GM13977 (cell line): ENCODE measurements around the gene PATL2.

Source experiments
- DNase-seq: peaks from one replicate; pipeline ENCODE4 v3.0.0; 2012; ENCODE audit warnings: low spot score
- CTCF ChIP-seq: IDR thresholded peaks from 2 replicates; pipeline ENCODE4 v1.5.1; 2012; ENCODE audit warnings: mild to moderate bottlenecking, control low read depth; ENCODE audit not compliant: insufficient read depth; ENCODE audit errors: extremely low read depth, missing control alignments
- in situ Hi-C: fragments of 300-500 bp; cut with MboI; formaldehyde crosslinking; loops from one replicate; pipeline ENCODE4 v1.12.0; 2022; ENCODE audit warnings: low sequenced_read_pairs, low pct_unique_long_range_greater_than_20kb, mixed read lengths, inconsistent platforms; ENCODE audit not compliant: unreplicated experiment

Gene PATL2

GRCh38 chr15:44666210-44667038 lies 44.7 kb downstream of the PATL2 start:
- in situ Hi-C loops, result loop anchor here (5.0 kb wide), 1 partner anchor 46 kb away; the partner anchor contains the start of genes B2M and PATL2
- TF ChIP-seq CTCF, result no peak
- DNase-seq, result peak; percentile 25

- peak; percentile 89 for DNase-seq
- TF ChIP-seq CTCF, result peak; percentile 92
- in situ Hi-C loops, result no loop called here
These were observed 47.5 kb downstream of the PATL2 start, which contains the start of gene SPG11 for GRCh38 chr15:44663410-44664308. Gene SPG11, minus strand, starts transcription at chr15:44663662. Its CDS starts 15 bp downstream, at chr15:44663647.

GRCh38 chr15:44662478-44663409 lies 48.4 kb downstream of the PATL2 start:
- DNase-seq, result peak; percentile 62
- in situ Hi-C loops, result no loop called here
- TF ChIP-seq CTCF, result no peak

- no peak for TF ChIP-seq CTCF
- in situ Hi-C loops, result no loop called here
- DNase-seq, result no peak
These were observed 49.5 kb downstream of the PATL2 start for GRCh38 chr15:44661576-44661975.

GRCh38 chr15:44659056-44659455 lies 52.1 kb downstream of the PATL2 start:
- DNase-seq, result no peak
- in situ Hi-C loops, result no loop called here
- no peak for TF ChIP-seq CTCF
